Keratinocyte (primary cell): ENCODE results near the gene ZNF804A. TPM values are rescaled to one million over a fixed set of nuclear protein-coding genes. Genes with fewer than 3 reads are reported as not detected.

Experiments
- DNase-seq: peaks from one replicate; pipeline ENCODE4 v3.0.0-alpha.2; 2011; ENCODE audit warnings: low read depth, missing footprints, low spot score
- FAIRE-seq: peaks from 2 replicates; lab custom pipeline; 2011; peaks lifted over from hg19 to GRCh38; lab: Jason Lieb, UNC
- H2AFZ ChIP-seq: 2 replicates; pipeline ENCODE4 v1.6.0; 2012; ENCODE audit warnings: low read length, control low read depth, inconsistent platforms; ENCODE audit not compliant: control insufficient read depth
- H3K27ac ChIP-seq: 2 replicates; pipeline ENCODE4 v1.5.1; 2011; ENCODE audit warnings: low read length; ENCODE audit not compliant: control insufficient read depth, insufficient read depth
- H3K27me3 ChIP-seq: 3 replicates; pipeline ENCODE4 v1.6.0; 2011; ENCODE audit warnings: low read length; ENCODE audit not compliant: control insufficient read depth, insufficient read depth; ENCODE audit errors: extremely low read depth
- H3K36me3 ChIP-seq, 2 experiments: 2 replicates in 1 of 2; 3 replicates in 1 of 2; pipeline ENCODE4 v1.5.1; 2011; ENCODE audit warnings: low read length in 2 of 2, mild to moderate bottlenecking in 1 of 2; ENCODE audit not compliant: control insufficient read depth in 2 of 2, insufficient read depth in 2 of 2; ENCODE audit errors: extremely low read depth in 1 of 2
- H3K4me1 ChIP-seq: 3 replicates; pipeline ENCODE4 v1.5.1; 2011; ENCODE audit warnings: low read length; ENCODE audit not compliant: control insufficient read depth, insufficient read depth; ENCODE audit errors: extremely low read depth
- H3K4me2 ChIP-seq: 3 replicates; pipeline ENCODE4 v1.6.0; 2011; ENCODE audit warnings: low read depth, low read length; ENCODE audit not compliant: control insufficient read depth, insufficient read depth; ENCODE audit errors: extremely low read depth
- H3K4me3 ChIP-seq, 3 experiments: fragments of 200-600 bp in 1 of 3; sonication (generic) in 1 of 3; 2 replicates in 2 of 3; 3 replicates in 1 of 3; pipeline ENCODE4 v1.5.1; 2011 to 2016; ENCODE audit warnings: low read length in 3 of 3, mild to moderate bottlenecking in 3 of 3, control low read depth in 2 of 3, inconsistent platforms in 1 of 3, low read depth in 1 of 3, mixed read lengths in 1 of 3, mixed run types in 1 of 3, moderate library complexity in 1 of 3; ENCODE audit not compliant: control insufficient read depth in 2 of 3, insufficient read depth in 2 of 3; ENCODE audit errors: extremely low read depth in 1 of 3
- H3K79me2 ChIP-seq: 2 replicates; pipeline ENCODE4 v1.6.0; 2012; ENCODE audit warnings: low read length; ENCODE audit not compliant: control insufficient read depth, insufficient read depth
- H3K9ac ChIP-seq: 3 replicates; pipeline ENCODE4 v1.6.0; 2011; ENCODE audit warnings: low read length; ENCODE audit not compliant: control insufficient read depth, insufficient read depth; ENCODE audit errors: extremely low read depth
- H3K9me1 ChIP-seq: 3 replicates; pipeline ENCODE4 v1.6.0; 2011; ENCODE audit warnings: low read length; ENCODE audit not compliant: control insufficient read depth, insufficient read depth; ENCODE audit errors: extremely low read depth
- H3K9me3 ChIP-seq: 2 replicates; pipeline ENCODE4 v1.5.1; 2012; ENCODE audit warnings: low read depth, low read length; ENCODE audit not compliant: control insufficient read depth
- H4K20me1 ChIP-seq: 3 replicates; pipeline ENCODE4 v1.6.0; 2011; ENCODE audit warnings: low read length; ENCODE audit not compliant: control insufficient read depth, insufficient read depth; ENCODE audit errors: extremely low read depth
- CTCF ChIP-seq, 3 experiments: IDR thresholded peaks in 1 of 3; conservative IDR thresholded peaks in 1 of 3; optimal IDR thresholded peaks in 1 of 3; 2 replicates in 2 of 3; 3 replicates in 1 of 3; pipeline versions ENCODE3 to v1.5.1; 2011; ENCODE audit warnings: low read length in 3 of 3, mild to moderate bottlenecking in 3 of 3, moderate library complexity in 2 of 3, control low read depth in 1 of 3, inconsistent platforms in 1 of 3; ENCODE audit not compliant: insufficient read depth in 2 of 3; ENCODE audit errors: extremely low read depth in 1 of 3
- EZH2 ChIP-seq: IDR thresholded peaks from one replicate; pipeline ENCODE4 v1.6.1; 2012; ENCODE audit warnings: inconsistent platforms, mild to moderate bottlenecking, low read length, moderate library complexity
- dilution Hi-C: fragments of 300-500 bp; cut with MboI; formaldehyde crosslinking; loops from one replicate; pipeline ENCODE4 v1.7.0; 2020; ENCODE audit warnings: low sequenced_read_pairs; ENCODE audit not compliant: extremely low pct_ligation_motif_present
- polyA plus RNA-seq, 5 experiments: library from polyadenylated mRNA; depleted of rRNA in 3 of 5; stranded (reverse) in 3 of 5; stranded (forward) in 1 of 5; unstranded in 1 of 5; fragments of >200 nt; gene quantifications; 1 replicate in 1 of 5; 2 replicates in 3 of 5; 3 replicates in 1 of 5; pipeline versions ENCODE4 v1.2.1 to v1.2.3, GENCODE V29; 2011 to 2012; ENCODE audit warnings: missing spikeins in 2 of 5, low read depth in 1 of 5, low replicate concordance in 1 of 5

The ZNF804A gene
- polyA plus RNA-seq, 1 donor (not counting 4 experiments of a cell fraction or from before 2014, with no cell fraction given), result 0.08 TPM

- Histone ChIP-seq H2AFZ (no peak overlapping the region), H3K9ac (no peak overlapping the region), H3K4me1 (no peaks in the 10 kb centered on the region), H3K27ac (no peak overlapping the region), H3K9me1 (no peaks in the 10 kb centered on the region), H3K9me3 (no peaks in the 10 kb centered on the region), H3K4me3 (no peak overlapping the region), H4K20me1 (no peaks in the 10 kb centered on the region), H3K79me2 (no peaks in the 10 kb centered on the region), H3K4me2 (no peak overlapping the region), H3K36me3 (no peaks in the 10 kb centered on the region), H3K27me3 (no peaks in the 10 kb centered on the region)
- dilution Hi-C loops, result no loop called here
- FAIRE-seq, result no peak
- DNase-seq, result no peak
- no peak for TF ChIP-seq CTCF (optimal IDR thresholded peaks at IDR 0.05 in 1 of 3, IDR thresholded peaks at IDR 0.05 in 1 of 3, conservative IDR thresholded peaks at IDR 0.05 in 1 of 3; ENCODE audit: extremely low read depth in 1 of 3, insufficient read depth in 2 of 3, low read length in 3 of 3)
- TF ChIP-seq EZH2, result no peak
These were observed 310.6 kb downstream of the ZNF804A start for GRCh38 chr2:184908966-184909365.

- H3K36me3 ChIP-seq, result no peaks in the 10 kb centered on the region
- no peak overlapping the region for H3K4me2 ChIP-seq
- FAIRE-seq, result no peak
These were observed 322.2 kb downstream of the ZNF804A start for GRCh38 chr2:184920451-184920965.

GRCh38 chr2:184921676-184922075 lies 323.3 kb downstream of the ZNF804A start:
- H3K27me3 ChIP-seq, result no peaks in the 10 kb centered on the region
- H3K36me3 ChIP-seq, result no peaks in the 10 kb centered on the region
- no peak overlapping the region for H2AFZ ChIP-seq
- FAIRE-seq, result no peak
- TF ChIP-seq EZH2 (no peak), CTCF (optimal IDR thresholded peaks at IDR 0.05 in 1 of 3, IDR thresholded peaks at IDR 0.05 in 1 of 3, conservative IDR thresholded peaks at IDR 0.05 in 1 of 3; ENCODE audit: extremely low read depth in 1 of 3, insufficient read depth in 2 of 3, low read length in 3 of 3) (no peak)
- H3K4me1 ChIP-seq, result no peaks in the 10 kb centered on the region
- H3K4me2 ChIP-seq, result no peak overlapping the region
- no peaks in the 10 kb centered on the region for H4K20me1 ChIP-seq
- no peaks in the 10 kb centered on the region for H3K9me3 ChIP-seq
- H3K9ac ChIP-seq, result no peak overlapping the region
- no peak overlapping the region for H3K27ac ChIP-seq
- no peaks in the 10 kb centered on the region for H3K9me1 ChIP-seq
- no peak overlapping the region for H3K4me3 ChIP-seq
- dilution Hi-C loops, result no loop called here
- H3K79me2 ChIP-seq, result no peaks in the 10 kb centered on the region
- no peak for DNase-seq

More at GRCh38 chr2:184920451-184920965, 322.2 kb downstream of the ZNF804A start:
- Histone ChIP-seq H3K4me1 (no peaks in the 10 kb centered on the region), H3K79me2 (no peaks in the 10 kb centered on the region), H3K9ac (no peak overlapping the region), H4K20me1 (no peaks in the 10 kb centered on the region), H2AFZ (no peak overlapping the region), H3K9me1 (no peaks in the 10 kb centered on the region), H3K9me3 (no peaks in the 10 kb centered on the region), H3K27me3 (no peaks in the 10 kb centered on the region), H3K4me3 (no peak overlapping the region), H3K27ac (no peak overlapping the region)
- TF ChIP-seq EZH2, result no peak
- dilution Hi-C loops, result no loop called here
- DNase-seq, result no peak
